HepG2 (cell line): ENCODE data around the gene GPR82. TPM values are rescaled to one million over a fixed set of nuclear protein-coding genes. Genes with fewer than 3 reads are reported as not detected.
A peak's percentile ranks its signal among the peaks of the same experiment; 100 is the strongest.

Experiments used
- ATAC-seq: fragments of 200-7000 bp; cut with Tn5 transposase; 3 replicates; pipeline ENCODE4 v1.9.1; 2020; ENCODE audit warnings: mild to moderate bottlenecking, moderate library complexity
- BruUV-seq: library from RNA; stranded (reverse); fragments of 400-500 nt; replicated peaks from 2 replicates; lab custom pipeline; 2021; lab: Mats Ljungman, UMichigan
- CTCF ChIA-PET: fragments of 300-600 bp; formaldehyde crosslinking; extraction: SDS; loops from one replicate; lab custom pipeline; 2021; ENCODE audit warnings: low total read pairs, inconsistent platforms, low intra/inter-chr PET ratio; lab: Yijun Ruan, JAX
- POLR2A ChIA-PET: fragments of 350-600 bp; sonication (Branson Sonifier 250); formaldehyde crosslinking; loops from one replicate; lab custom pipeline; 2020; ENCODE audit warnings: antibody characterized with exemption, inconsistent platforms; lab: Yijun Ruan, JAX
- DNase-seq: peaks from one replicate; pipeline ENCODE4 v3.0.0-alpha.2; 2015; ENCODE audit warnings: low spot score
- FAIRE-seq: peaks from 3 replicates; lab custom pipeline; 2011; peaks lifted over from hg19 to GRCh38; lab: Jason Lieb, UNC
- H2AFZ ChIP-seq: one replicate; pipeline ENCODE4 v1.6.1; 2011; ENCODE audit warnings: low read length, inconsistent platforms
- H3K27ac ChIP-seq: fragments of 300-600 bp; 3 replicates; pipeline ENCODE4 v1.8.0; 2011; ENCODE audit warnings: mixed run types, mild to moderate bottlenecking, mixed read lengths, low read length, inconsistent platforms; ENCODE audit not compliant: insufficient read depth; ENCODE audit errors: extremely low read length
- H3K27me3 ChIP-seq, 2 experiments: fragments of 200-600 bp in 1 of 2; 2 replicates in 1 of 2; 3 replicates in 1 of 2; pipeline versions ENCODE4 v1.6.0 to v1.8.0; 2011; ENCODE audit warnings: low read length in 2 of 2, mild to moderate bottlenecking in 2 of 2, moderate library complexity in 2 of 2, inconsistent platforms in 1 of 2; ENCODE audit not compliant: insufficient read depth in 2 of 2, control insufficient read depth in 1 of 2
- H3K36me3 ChIP-seq, 2 experiments: fragments of 200-600 bp in 1 of 2; replicated peaks in 1 of 2; 2 replicates in 1 of 2; 3 replicates in 1 of 2; pipeline versions ENCODE4 v1.5.1 to v1.8.0; 2011; ENCODE audit warnings: low read length in 2 of 2, inconsistent platforms in 1 of 2; ENCODE audit not compliant: insufficient read depth in 2 of 2, control insufficient read depth in 1 of 2
- H3K4me1 ChIP-seq: 2 replicates; pipeline ENCODE4 v1.5.1; 2012; ENCODE audit warnings: low read length, inconsistent platforms; ENCODE audit not compliant: insufficient read depth
- H3K4me2 ChIP-seq: 2 replicates; pipeline ENCODE4 v1.6.0; 2011; ENCODE audit warnings: low read depth, low read length, inconsistent platforms
- H3K4me3 ChIP-seq, 3 experiments: fragments of 200-600 bp in 1 of 3; sonication (generic), shearing (Covaris generic) in 1 of 3; replicated peaks in 1 of 3; 2 replicates each; pipeline ENCODE4 v1.5.1; 2011 to 2016; ENCODE audit warnings: low read length in 3 of 3, inconsistent platforms in 2 of 3, low read depth in 2 of 3, mild to moderate bottlenecking in 2 of 3, control low read depth in 1 of 3, mixed read lengths in 1 of 3; ENCODE audit not compliant: insufficient read depth in 1 of 3
- H3K79me2 ChIP-seq: one replicate; pipeline ENCODE4 v1.6.1; 2011; ENCODE audit warnings: low read length, inconsistent platforms; ENCODE audit not compliant: insufficient read depth
- H3K9ac ChIP-seq: 2 replicates; pipeline ENCODE4 v1.6.0; 2011; ENCODE audit warnings: mild to moderate bottlenecking, low read depth, low read length, inconsistent platforms; ENCODE audit not compliant: insufficient read depth
- H3K9me3 ChIP-seq: 2 replicates; pipeline ENCODE4 v1.5.1; 2012; ENCODE audit warnings: mild to moderate bottlenecking, low read length
- H4K20me1 ChIP-seq: 2 replicates; pipeline ENCODE4 v1.6.0; 2011; ENCODE audit warnings: inconsistent platforms, mild to moderate bottlenecking, low read length, moderate library complexity; ENCODE audit not compliant: insufficient read depth
- HDAC1 ChIP-seq: sonication (generic); formaldehyde crosslinking; IDR thresholded peaks from 2 replicates; pipeline ENCODE4 v1.5.1; 2020; ENCODE audit warnings: mild to moderate bottlenecking, missing genetic modification reagents
- KLF15 ChIP-seq: sonication (generic); formaldehyde crosslinking; IDR thresholded peaks from 2 replicates; pipeline ENCODE4 v1.8.1; 2023; ENCODE audit warnings: borderline replicate concordance, mild to moderate bottlenecking, inconsistent platforms, missing genetic modification reagents, mixed read lengths
- NFRKB ChIP-seq: fragments of 450-650 bp; IDR thresholded peaks from 2 replicates; pipeline ENCODE4 v1.6.1; 2017
- NPAS2 ChIP-seq: sonication (generic); formaldehyde crosslinking; IDR thresholded peaks from 2 replicates; pipeline ENCODE4 v1.8.0; 2022; ENCODE audit warnings: mild to moderate bottlenecking, missing genetic modification reagents, borderline replicate concordance
- SATB2 ChIP-seq: sonication (generic); formaldehyde crosslinking; IDR thresholded peaks from 2 replicates; pipeline ENCODE4 v1.5.0; 2020; ENCODE audit warnings: missing genetic modification reagents
- SETDB1 ChIP-seq: sonication (generic); formaldehyde crosslinking; IDR thresholded peaks from 2 replicates; pipeline ENCODE4 v1.5.1; 2020; ENCODE audit warnings: missing genetic modification reagents, mild to moderate bottlenecking, borderline replicate concordance
- STAG1 ChIP-seq: sonication (generic); formaldehyde crosslinking; IDR thresholded peaks from 2 replicates; pipeline ENCODE4 v1.4.0; 2020; ENCODE audit warnings: missing genetic modification reagents
- TERF1 ChIP-seq: sonication (generic); formaldehyde crosslinking; IDR thresholded peaks from 2 replicates; pipeline ENCODE4 v1.8.0; 2022; ENCODE audit warnings: mild to moderate bottlenecking, missing genetic modification reagents, moderate library complexity
- USF2 ChIP-seq, 2 experiments: sonication (generic) in 1 of 2; formaldehyde crosslinking in 1 of 2; IDR thresholded peaks; 2 replicates each; pipeline versions ENCODE4 v1.5.1 to v1.6.1; 2011 to 2020; ENCODE audit warnings: borderline replicate concordance in 1 of 2, low read depth in 1 of 2, low read length in 1 of 2, mild to moderate bottlenecking in 1 of 2, missing genetic modification reagents in 1 of 2, moderate library complexity in 1 of 2
- ZFP36L2 ChIP-seq: sonication (generic); formaldehyde crosslinking; IDR thresholded peaks from 2 replicates; pipeline ENCODE4 v1.4.0; 2020; ENCODE audit warnings: missing genetic modification reagents
- ZNF264 ChIP-seq: sonication (generic); formaldehyde crosslinking; IDR thresholded peaks from 2 replicates; pipeline ENCODE4 v1.4.0; 2020; ENCODE audit warnings: missing genetic modification reagents
- ZNF296 ChIP-seq: sonication (generic); formaldehyde crosslinking; conservative IDR thresholded peaks from 2 replicates; pipeline ENCODE4 v1.5.0; 2020; ENCODE audit warnings: mild to moderate bottlenecking, missing genetic modification reagents
- ZNF574 ChIP-seq: sonication (generic); formaldehyde crosslinking; IDR thresholded peaks from 2 replicates; pipeline ENCODE4 v1.4.0; 2020; ENCODE audit warnings: missing genetic modification reagents
- ZNF678 ChIP-seq: sonication (generic); formaldehyde crosslinking; IDR thresholded peaks from 2 replicates; pipeline ENCODE4 v1.4.0; 2020; ENCODE audit warnings: mild to moderate bottlenecking, missing genetic modification reagents
- WGBS: methylation state at CpG from one replicate; pipeline ENCODE4 v1.1.6; 2017; ENCODE audit warnings: low lambda C conversion rate; 5-methylcytosine and 5-hydroxymethylcytosine counted together
- in situ Hi-C: cut with HindIII; loops from 2 replicates; pipeline ENCODE4 v1.10.0; 2017; ENCODE audit warnings: low pct_unique_long_range_greater_than_20kb; ENCODE audit not compliant: extremely low pct_ligation_motif_present
- intact Hi-C: fragments of 100-400 bp; cut with micrococcal nuclease; formaldehyde crosslinking; loops from one replicate; pipeline ENCODE4 v1.10.0; 2022; ENCODE audit not compliant: unreplicated experiment
- polyA plus RNA-seq, 8 experiments: library from polyadenylated mRNA; depleted of rRNA in 3 of 8; stranded (reverse) in 7 of 8; unstranded in 1 of 8; fragments of >200 nt; fragmentation: Illumina TruSeq in 4 of 8; extraction: Trizol in 4 of 8; gene quantifications; 2 replicates each; pipeline versions ENCODE4 v1.2.1 to v1.2.3, GENCODE V29; 2011 to 2016; ENCODE audit warnings: low read depth in 4 of 8, missing spikeins in 1 of 8, mixed read lengths in 1 of 8; ENCODE audit not compliant: insufficient read depth in 1 of 8
- total RNA-seq, 5 experiments: library from RNA; depleted of rRNA; stranded (reverse); fragments of >200 nt; fragmentation: Illumina TruSeq; extraction: Trizol; gene quantifications; 2 replicates each; pipeline ENCODE4 v1.2.3, GENCODE V29; 2016; ENCODE audit warnings: low read depth in 1 of 5
- TF ChIP-seq, protein P1 (sequence below): sonication (generic); formaldehyde crosslinking; IDR thresholded peaks from 2 replicates; pipeline ENCODE4 v1.5.0; 2020; ENCODE audit warnings: mild to moderate bottlenecking, missing genetic modification reagents, moderate library complexity

Gene GPR82
- total and polyA plus RNA-seq, 2 of the 13 experiments (the other 11 are each of a cell fraction or from before 2014, with no cell fraction given) = not detected

- H3K4me3 ChIP-seq = no peak overlapping the region
- no peaks in the 10 kb centered on the region for H3K4me1 ChIP-seq
- no TSS peak for BruUV-seq
- DNase-seq = peak; percentile 4
- 92% methylated on average over 3 of the region's 3 CpGs for WGBS
- in situ Hi-C loops = no loop called here
- no peak overlapping the region for H3K27ac ChIP-seq
- H3K79me2 ChIP-seq = no peaks in the 10 kb centered on the region
- H2AFZ ChIP-seq = no peak overlapping the region
- no peak overlapping the region for H3K9ac ChIP-seq
- H3K36me3 ChIP-seq = no peaks in the 10 kb centered on the region
- TF ChIP-seq ZFP36L2 (CRISPR knock-in tag) (no peak), HDAC1 (CRISPR knock-in tag) (no peak), USF2 (IDR thresholded peaks at IDR 0.05; ENCODE audit: low read depth, low read length) (no peak), USF2 (CRISPR knock-in tag; IDR thresholded peaks at IDR 0.05; ENCODE audit: borderline replicate concordance) (no peak), NFRKB (no peak), ZNF574 (no peak), TERF1 (CRISPR knock-in tag) (no peak), KLF15 (CRISPR knock-in tag) (no peak), ZNF296 (no peak), ZNF678 (CRISPR knock-in tag) (no peak), NPAS2 (CRISPR knock-in tag) (no peak), SATB2 (CRISPR knock-in tag) (no peak), ZNF264 (CRISPR knock-in tag) (no peak), STAG1 (CRISPR knock-in tag) (peak; percentile 44; the same call in 1 of the 2 replicates), SETDB1 (CRISPR knock-in tag) (no peak)
- TF ChIP-seq, protein P1, sequence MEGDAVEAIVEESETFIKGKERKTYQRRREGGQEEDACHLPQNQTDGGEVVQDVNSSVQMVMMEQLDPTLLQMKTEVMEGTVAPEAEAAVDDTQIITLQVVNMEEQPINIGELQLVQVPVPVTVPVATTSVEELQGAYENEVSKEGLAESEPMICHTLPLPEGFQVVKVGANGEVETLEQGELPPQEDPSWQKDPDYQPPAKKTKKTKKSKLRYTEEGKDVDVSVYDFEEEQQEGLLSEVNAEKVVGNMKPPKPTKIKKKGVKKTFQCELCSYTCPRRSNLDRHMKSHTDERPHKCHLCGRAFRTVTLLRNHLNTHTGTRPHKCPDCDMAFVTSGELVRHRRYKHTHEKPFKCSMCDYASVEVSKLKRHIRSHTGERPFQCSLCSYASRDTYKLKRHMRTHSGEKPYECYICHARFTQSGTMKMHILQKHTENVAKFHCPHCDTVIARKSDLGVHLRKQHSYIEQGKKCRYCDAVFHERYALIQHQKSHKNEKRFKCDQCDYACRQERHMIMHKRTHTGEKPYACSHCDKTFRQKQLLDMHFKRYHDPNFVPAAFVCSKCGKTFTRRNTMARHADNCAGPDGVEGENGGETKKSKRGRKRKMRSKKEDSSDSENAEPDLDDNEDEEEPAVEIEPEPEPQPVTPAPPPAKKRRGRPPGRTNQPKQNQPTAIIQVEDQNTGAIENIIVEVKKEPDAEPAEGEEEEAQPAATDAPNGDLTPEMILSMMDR = peak; percentile 51
- TF ChIP-seq, all 625 proteins: peak for 2
- no peak overlapping the region for H3K4me2 ChIP-seq
- intact Hi-C loops = no loop called here
- H3K9me3 ChIP-seq = no peaks in the 10 kb centered on the region
- ChIA-PET CTCF (no interaction called here), POLR2A (no interaction called here)
- FAIRE-seq = no peak
- no peaks in the 10 kb centered on the region for H3K27me3 ChIP-seq
- ATAC-seq = no peak
- H4K20me1 ChIP-seq = no peaks in the 10 kb centered on the region
Observed at GRCh38 chrX:41759817-41760216, 35.8 kb downstream of the GPR82 start.
